Upper lobe of left lung (tissue), 4 donors: Measurements from ENCODE around the gene TTC5.

ENCODE experiments used
- POLR2AphosphoS5 ChIP-seq, 2 donors: sonication (generic); formaldehyde crosslinking; IDR thresholded peaks; one replicate each; pipeline ENCODE4 v1.5.1; 2017; ENCODE audit warnings: antibody characterized with exemption in 2 of 2
- TF ChIP-seq, protein P1 (sequence below), 6 experiments: fragments of 450-650 bp in 4 of 6; fragments of 200-600 bp in 2 of 6; sonication (generic) in 2 of 6; IDR thresholded peaks; one replicate each; pipeline ENCODE4 v1.5.1; 2016 to 2019; ENCODE audit warnings: antibody characterized with exemption in 6 of 6

DNA sequence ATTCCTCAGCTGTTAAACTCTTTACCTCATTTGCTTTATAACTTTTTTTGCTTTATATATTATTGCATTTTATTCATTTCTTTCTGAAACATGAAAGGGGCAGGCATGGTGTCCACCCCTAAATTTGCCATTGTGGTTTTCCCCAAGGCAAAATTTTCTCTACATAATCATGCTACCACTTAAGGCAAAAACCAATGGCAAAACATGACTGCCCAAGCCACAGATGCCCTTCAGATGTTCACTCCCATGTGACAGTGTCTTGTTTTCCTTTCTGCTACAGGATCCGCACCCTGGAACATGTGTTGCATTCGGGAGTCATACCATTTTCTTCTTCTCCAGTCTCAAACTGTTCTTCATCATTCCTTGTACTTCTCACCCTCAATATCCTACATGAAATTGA, 28.3 kb downstream of the TTC5 start:
- TF ChIP-seq, protein P1, sequence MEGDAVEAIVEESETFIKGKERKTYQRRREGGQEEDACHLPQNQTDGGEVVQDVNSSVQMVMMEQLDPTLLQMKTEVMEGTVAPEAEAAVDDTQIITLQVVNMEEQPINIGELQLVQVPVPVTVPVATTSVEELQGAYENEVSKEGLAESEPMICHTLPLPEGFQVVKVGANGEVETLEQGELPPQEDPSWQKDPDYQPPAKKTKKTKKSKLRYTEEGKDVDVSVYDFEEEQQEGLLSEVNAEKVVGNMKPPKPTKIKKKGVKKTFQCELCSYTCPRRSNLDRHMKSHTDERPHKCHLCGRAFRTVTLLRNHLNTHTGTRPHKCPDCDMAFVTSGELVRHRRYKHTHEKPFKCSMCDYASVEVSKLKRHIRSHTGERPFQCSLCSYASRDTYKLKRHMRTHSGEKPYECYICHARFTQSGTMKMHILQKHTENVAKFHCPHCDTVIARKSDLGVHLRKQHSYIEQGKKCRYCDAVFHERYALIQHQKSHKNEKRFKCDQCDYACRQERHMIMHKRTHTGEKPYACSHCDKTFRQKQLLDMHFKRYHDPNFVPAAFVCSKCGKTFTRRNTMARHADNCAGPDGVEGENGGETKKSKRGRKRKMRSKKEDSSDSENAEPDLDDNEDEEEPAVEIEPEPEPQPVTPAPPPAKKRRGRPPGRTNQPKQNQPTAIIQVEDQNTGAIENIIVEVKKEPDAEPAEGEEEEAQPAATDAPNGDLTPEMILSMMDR (IDR thresholded peaks at IDR 0.05): no peak
- TF ChIP-seq POLR2AphosphoS5 (IDR thresholded peaks at IDR 0.05): no peak
